Type B pancreatic cell (in vitro differentiated cells): ENCODE measurements around the gene MSH3. TPM values are rescaled to one million over a fixed set of nuclear protein-coding genes. Genes with fewer than 3 reads are reported as not detected.

ENCODE experiments used
- DNase-seq: peaks from one replicate; pipeline ENCODE4 v3.0.0; 2021; ENCODE audit warnings: mixed read lengths; ENCODE audit not compliant: unreplicated experiment; ENCODE audit errors: extremely low spot score
- H3K27ac Mint-ChIP-seq: 2 replicates; pipeline ENCODE4 v1.8.0; 2021; ENCODE audit warnings: mild to moderate bottlenecking, mixed read lengths
- H3K27me3 Mint-ChIP-seq: 2 replicates; pipeline ENCODE4 v1.8.0; 2021; ENCODE audit warnings: mixed read lengths
- H3K36me3 Mint-ChIP-seq: 2 replicates; pipeline ENCODE4 v1.8.0; 2021; ENCODE audit warnings: mixed read lengths
- H3K4me1 Mint-ChIP-seq: one replicate; pipeline ENCODE4 v1.8.0; 2021; ENCODE audit warnings: mixed read lengths; ENCODE audit not compliant: unreplicated experiment
- H3K4me3 Mint-ChIP-seq: 2 replicates; pipeline ENCODE4 v1.8.0; 2021; ENCODE audit warnings: mild to moderate bottlenecking, mixed read lengths
- H3K9me3 Mint-ChIP-seq: 2 replicates; pipeline ENCODE4 v1.8.0; 2021; ENCODE audit warnings: mixed read lengths
- total RNA-seq: library from RNA; stranded (reverse); gene quantifications from 2 replicates; pipeline ENCODE4 v1.2.1, GENCODE V29; 2021; ENCODE audit warnings: low replicate concordance
- TF ChIP-seq, protein P1 (sequence below): fragments of 200-600 bp; sonication (generic); conservative IDR thresholded peaks from 2 replicates; pipeline ENCODE4 v1.5.0; 2021; ENCODE audit warnings: antibody characterized with exemption, mild to moderate bottlenecking

MSH3 gene
- total RNA-seq, 1 donor from 2014 or later = 13.9 TPM

DNA sequence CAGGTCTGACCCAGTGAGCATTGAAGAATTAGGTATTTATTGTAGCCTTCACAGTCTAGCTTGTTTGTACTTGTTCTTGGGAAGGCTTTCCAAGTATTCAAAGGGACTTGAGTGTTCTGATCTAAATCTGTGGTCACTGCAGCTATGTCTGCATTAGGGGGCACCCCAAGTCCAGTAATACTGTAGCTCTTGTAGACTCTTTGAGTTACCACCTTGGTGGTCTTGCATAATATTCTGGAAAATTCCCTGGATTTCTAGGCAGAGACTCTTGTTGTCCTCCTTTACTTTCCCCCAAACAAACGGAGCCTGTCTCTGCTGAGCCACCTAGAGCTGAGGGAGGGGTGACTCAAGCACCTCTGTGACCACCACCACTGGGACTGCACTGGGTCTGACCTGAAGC lies 149.9 kb downstream of the MSH3 start:
- H3K9me3 Mint-ChIP-seq = peaks cover 7% of the 10 kb centered on the region
- peaks cover 11% of the 10 kb centered on the region for H3K36me3 Mint-ChIP-seq
- H3K4me1 Mint-ChIP-seq = no peaks in the 10 kb centered on the region
- H3K27me3 Mint-ChIP-seq = no peaks in the 10 kb centered on the region
- TF ChIP-seq, protein P1, sequence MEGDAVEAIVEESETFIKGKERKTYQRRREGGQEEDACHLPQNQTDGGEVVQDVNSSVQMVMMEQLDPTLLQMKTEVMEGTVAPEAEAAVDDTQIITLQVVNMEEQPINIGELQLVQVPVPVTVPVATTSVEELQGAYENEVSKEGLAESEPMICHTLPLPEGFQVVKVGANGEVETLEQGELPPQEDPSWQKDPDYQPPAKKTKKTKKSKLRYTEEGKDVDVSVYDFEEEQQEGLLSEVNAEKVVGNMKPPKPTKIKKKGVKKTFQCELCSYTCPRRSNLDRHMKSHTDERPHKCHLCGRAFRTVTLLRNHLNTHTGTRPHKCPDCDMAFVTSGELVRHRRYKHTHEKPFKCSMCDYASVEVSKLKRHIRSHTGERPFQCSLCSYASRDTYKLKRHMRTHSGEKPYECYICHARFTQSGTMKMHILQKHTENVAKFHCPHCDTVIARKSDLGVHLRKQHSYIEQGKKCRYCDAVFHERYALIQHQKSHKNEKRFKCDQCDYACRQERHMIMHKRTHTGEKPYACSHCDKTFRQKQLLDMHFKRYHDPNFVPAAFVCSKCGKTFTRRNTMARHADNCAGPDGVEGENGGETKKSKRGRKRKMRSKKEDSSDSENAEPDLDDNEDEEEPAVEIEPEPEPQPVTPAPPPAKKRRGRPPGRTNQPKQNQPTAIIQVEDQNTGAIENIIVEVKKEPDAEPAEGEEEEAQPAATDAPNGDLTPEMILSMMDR = no peak
- no peak overlapping the region for H3K4me3 Mint-ChIP-seq
- no peak overlapping the region for H3K27ac Mint-ChIP-seq
- DNase-seq = no peak

DNA sequence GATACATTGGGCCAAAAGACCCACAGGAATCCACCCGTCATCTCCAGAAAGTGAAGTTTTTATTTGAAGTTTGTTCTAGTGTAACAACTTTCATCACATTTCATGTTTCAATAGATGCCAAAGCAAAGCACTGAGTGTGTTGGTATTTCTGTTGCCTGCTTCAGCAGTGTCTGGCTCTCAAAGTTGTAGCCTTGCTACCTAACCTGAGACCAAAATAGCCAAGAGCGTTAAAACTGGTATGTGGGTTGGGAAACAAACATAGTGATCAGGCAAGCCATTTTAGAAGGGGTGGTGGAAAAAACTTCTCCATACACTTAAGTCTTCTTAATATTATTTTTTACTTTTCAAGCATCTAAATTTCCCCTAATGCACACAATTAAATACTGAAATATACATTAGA lies 150.6 kb downstream of the MSH3 start:
- Mint-ChIP-seq H3K27ac (no peak overlapping the region), H3K4me3 (no peak overlapping the region), H3K9me3 (peaks cover 7% of the 10 kb centered on the region), H3K36me3 (peaks cover 15% of the 10 kb centered on the region), H3K4me1 (no peaks in the 10 kb centered on the region), H3K27me3 (no peaks in the 10 kb centered on the region)
- no peak for DNase-seq
- TF ChIP-seq, protein P1 = no peak

DNA sequence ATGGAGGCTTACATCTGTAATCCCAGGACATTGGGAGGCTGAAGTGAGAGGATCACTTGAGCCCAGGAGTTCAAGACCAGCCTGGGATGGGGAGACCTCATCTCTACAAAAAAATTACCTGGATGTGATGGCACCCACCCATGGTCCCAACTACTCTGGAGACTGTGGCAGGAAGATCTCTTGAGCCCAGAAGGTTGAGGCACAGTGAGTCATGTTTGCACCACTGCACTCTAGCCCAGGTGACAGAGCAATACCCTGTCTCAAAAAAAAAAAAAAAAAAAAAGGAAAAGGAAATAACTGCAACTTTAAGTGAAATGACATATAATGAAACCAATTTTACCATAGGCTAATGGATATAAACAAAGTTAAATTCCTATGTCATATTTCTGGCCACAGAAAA lies 152.5 kb downstream of the MSH3 start:
- Mint-ChIP-seq H3K27ac (no peak overlapping the region), H3K36me3 (peaks cover 15% of the 10 kb centered on the region), H3K9me3 (peaks cover 7% of the 10 kb centered on the region), H3K27me3 (no peaks in the 10 kb centered on the region), H3K4me3 (no peak overlapping the region), H3K4me1 (no peaks in the 10 kb centered on the region)
- DNase-seq = no peak
- TF ChIP-seq, protein P1 = no peak

DNA sequence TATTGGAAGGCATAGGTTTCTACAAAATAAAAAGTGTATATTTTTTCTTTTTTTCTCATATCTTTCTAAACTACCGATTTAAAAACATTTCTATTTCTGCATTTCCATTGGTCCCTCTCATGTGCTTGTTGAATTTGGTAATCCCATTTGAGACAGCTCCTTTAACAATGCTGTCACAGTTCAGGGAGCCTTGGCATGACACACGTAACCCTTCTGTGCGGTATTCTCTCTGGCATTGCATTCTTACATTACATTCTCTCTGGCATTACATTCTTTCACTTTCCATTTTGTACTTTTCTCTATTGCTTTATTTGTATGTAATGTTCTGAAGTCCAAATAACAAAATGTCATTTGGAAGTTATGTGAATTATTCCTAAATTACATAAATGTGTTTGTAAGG lies 155.0 kb downstream of the MSH3 start:
- TF ChIP-seq, protein P1 = no peak
- peaks cover 5% of the 10 kb centered on the region for H3K36me3 Mint-ChIP-seq
- H3K4me3 Mint-ChIP-seq = no peak overlapping the region
- H3K4me1 Mint-ChIP-seq = no peaks in the 10 kb centered on the region
- H3K27ac Mint-ChIP-seq = no peak overlapping the region
- no peak for DNase-seq
- H3K9me3 Mint-ChIP-seq = no peaks in the 10 kb centered on the region
- no peaks in the 10 kb centered on the region for H3K27me3 Mint-ChIP-seq

DNA sequence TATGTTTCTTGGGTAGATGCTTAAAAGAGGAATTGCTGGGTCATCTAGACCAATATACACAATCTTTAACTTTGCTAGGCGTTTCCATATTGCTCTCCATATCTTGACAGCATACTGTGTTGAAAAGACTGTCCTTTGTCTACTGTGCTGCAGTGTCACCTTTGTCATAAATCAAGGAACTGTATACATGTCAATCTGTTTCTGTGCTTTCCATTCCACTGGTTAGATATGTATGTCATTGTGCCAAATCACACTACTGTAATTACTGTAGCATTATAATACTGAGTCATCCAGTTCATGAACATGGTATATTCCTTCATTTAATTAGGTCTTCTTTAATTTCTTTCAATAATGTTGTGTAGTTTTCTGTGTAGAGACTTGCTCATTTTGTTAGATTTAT lies 156.0 kb downstream of the MSH3 start:
- Mint-ChIP-seq H3K9me3 (no peaks in the 10 kb centered on the region), H3K4me3 (no peak overlapping the region), H3K4me1 (no peaks in the 10 kb centered on the region), H3K27ac (no peak overlapping the region), H3K27me3 (no peaks in the 10 kb centered on the region), H3K36me3 (peaks cover 10% of the 10 kb centered on the region)
- DNase-seq = no peak
- TF ChIP-seq, protein P1 = no peak

DNA sequence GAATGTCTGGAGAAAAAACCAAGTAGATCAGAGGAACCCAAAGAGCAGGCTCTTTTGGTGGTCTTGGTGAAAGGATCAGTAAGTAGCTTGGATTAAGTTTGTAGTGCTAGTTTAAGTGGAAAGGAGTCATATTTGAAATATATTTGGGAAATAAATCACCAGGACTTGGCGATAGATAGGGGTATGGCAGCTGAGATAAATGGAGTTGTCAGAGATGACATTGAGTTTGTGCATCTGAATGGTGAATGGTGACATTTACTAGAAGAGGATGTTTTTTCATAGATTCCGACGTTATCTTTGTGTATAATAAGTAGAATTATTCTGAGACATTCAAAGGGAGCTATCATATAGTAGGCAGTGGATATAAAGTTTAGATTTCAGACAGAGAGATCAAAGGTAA lies 162.1 kb downstream of the MSH3 start:
- Mint-ChIP-seq H3K27ac (no peak overlapping the region), H3K27me3 (no peaks in the 10 kb centered on the region), H3K4me1 (no peaks in the 10 kb centered on the region), H3K4me3 (no peak overlapping the region), H3K9me3 (no peaks in the 10 kb centered on the region), H3K36me3 (peaks cover 15% of the 10 kb centered on the region)
- TF ChIP-seq, protein P1 = no peak
- no peak for DNase-seq
